ENCODE data around the gene TMTC2. TPM values are rescaled to one million over a fixed set of nuclear protein-coding genes. Genes with fewer than 3 reads are reported as not detected.

Gene TMTC2
- polyA plus RNA-seq, 4 donors, result 1.1 to 5.6 (median 2.7) TPM

GRCh38 chr12:83042441-83043200 lies 355.9 kb downstream of the TMTC2 start:
- H3K36me3 ChIP-seq (ENCODE audit: control insufficient read depth in 3 of 3, insufficient read depth in 2 of 3, low read depth in 1 of 3, low read length in 3 of 3), result no peaks in the 10 kb centered on the region
- H3K4me1 ChIP-seq (ENCODE audit: control insufficient read depth in 3 of 3, insufficient read depth in 2 of 3, low read depth in 1 of 3, low read length in 2 of 3), result no peaks in the 10 kb centered on the region
- H3K9me3 ChIP-seq (ENCODE audit: control insufficient read depth in 2 of 2, insufficient read depth in 1 of 2, low read depth in 1 of 2, low read length in 1 of 2), result no peaks in the 10 kb centered on the region
- no peak overlapping the region for H3K4me3 ChIP-seq (ENCODE audit: low read depth in 1 of 3, low read length in 3 of 3)
- no peak for DNase-seq
- no peaks in the 10 kb centered on the region for H3K27me3 ChIP-seq (ENCODE audit: control insufficient read depth in 3 of 3, insufficient read depth in 3 of 3, low read length in 3 of 3)
- no peak for FAIRE-seq
- WGBS, 3 donors, result 64 to 90% (median 72%) methylated on average over 9 of the region's 9 CpGs
- H3K27ac ChIP-seq (ENCODE audit: low read depth in 1 of 3, low read length in 2 of 3), result no peak overlapping the region

GRCh38 chr12:83044736-83045135 lies 358.0 kb downstream of the TMTC2 start:
- Histone ChIP-seq H3K36me3 (ENCODE audit: control insufficient read depth in 3 of 3, insufficient read depth in 2 of 3, low read depth in 1 of 3, low read length in 3 of 3) (no peaks in the 10 kb centered on the region), H3K4me3 (ENCODE audit: low read depth in 1 of 3, low read length in 3 of 3) (no peak overlapping the region), H3K27ac (ENCODE audit: low read depth in 1 of 3, low read length in 2 of 3) (no peak overlapping the region), H3K27me3 (ENCODE audit: control insufficient read depth in 3 of 3, insufficient read depth in 3 of 3, low read length in 3 of 3) (no peaks in the 10 kb centered on the region), H3K4me1 (ENCODE audit: control insufficient read depth in 3 of 3, insufficient read depth in 2 of 3, low read depth in 1 of 3, low read length in 2 of 3) (no peaks in the 10 kb centered on the region), H3K9me3 (ENCODE audit: control insufficient read depth in 2 of 2, insufficient read depth in 1 of 2, low read depth in 1 of 2, low read length in 1 of 2) (no peaks in the 10 kb centered on the region)
- DNase-seq, result no peak
- FAIRE-seq, result no peak
- 72 to 82% (median 79%) methylated on average over 1 of the region's 1 CpG for WGBS, 3 donors

GRCh38 chr12:83046019-83046418 lies 359.3 kb downstream of the TMTC2 start:
- FAIRE-seq (no peak), DNase-seq (no peak)
- Histone ChIP-seq H3K36me3 (ENCODE audit: control insufficient read depth in 3 of 3, insufficient read depth in 2 of 3, low read depth in 1 of 3, low read length in 3 of 3) (no peaks in the 10 kb centered on the region), H3K4me3 (ENCODE audit: low read depth in 1 of 3, low read length in 3 of 3) (no peak overlapping the region), H3K27me3 (ENCODE audit: control insufficient read depth in 3 of 3, insufficient read depth in 3 of 3, low read length in 3 of 3) (no peaks in the 10 kb centered on the region), H3K4me1 (ENCODE audit: control insufficient read depth in 3 of 3, insufficient read depth in 2 of 3, low read depth in 1 of 3, low read length in 2 of 3) (no peaks in the 10 kb centered on the region), H3K9me3 (ENCODE audit: control insufficient read depth in 2 of 2, insufficient read depth in 1 of 2, low read depth in 1 of 2, low read length in 1 of 2) (no peaks in the 10 kb centered on the region), H3K27ac (ENCODE audit: low read depth in 1 of 3, low read length in 2 of 3) (no peak overlapping the region)
- 88 to 94% (median 91%) methylated on average over 5 of the region's 5 CpGs for WGBS, 3 donors

- no peak overlapping the region for H3K27ac ChIP-seq (ENCODE audit: low read depth in 1 of 3, low read length in 2 of 3)
- no peaks in the 10 kb centered on the region for H3K4me1 ChIP-seq (ENCODE audit: control insufficient read depth in 3 of 3, insufficient read depth in 2 of 3, low read depth in 1 of 3, low read length in 2 of 3)
- H3K27me3 ChIP-seq (ENCODE audit: control insufficient read depth in 3 of 3, insufficient read depth in 3 of 3, low read length in 3 of 3), result no peaks in the 10 kb centered on the region
- H3K4me3 ChIP-seq (ENCODE audit: low read depth in 1 of 3, low read length in 3 of 3), result no peak overlapping the region
- H3K36me3 ChIP-seq (ENCODE audit: control insufficient read depth in 3 of 3, insufficient read depth in 2 of 3, low read depth in 1 of 3, low read length in 3 of 3), result no peaks in the 10 kb centered on the region
- H3K9me3 ChIP-seq (ENCODE audit: control insufficient read depth in 2 of 2, insufficient read depth in 1 of 2, low read depth in 1 of 2, low read length in 1 of 2), result no peaks in the 10 kb centered on the region
- 89 to 92% (median 89%) methylated on average over 5 of the region's 5 CpGs for WGBS, 3 donors
- DNase-seq (no peak), FAIRE-seq (no peak)
Observed at GRCh38 chr12:83049306-83049705, 362.6 kb downstream of the TMTC2 start.

GRCh38 chr12:83052890-83053541 lies 366.3 kb downstream of the TMTC2 start:
- Histone ChIP-seq H3K36me3 (ENCODE audit: control insufficient read depth in 3 of 3, insufficient read depth in 2 of 3, low read depth in 1 of 3, low read length in 3 of 3) (no peaks in the 10 kb centered on the region), H3K9me3 (ENCODE audit: control insufficient read depth in 2 of 2, insufficient read depth in 1 of 2, low read depth in 1 of 2, low read length in 1 of 2) (no peaks in the 10 kb centered on the region), H3K27ac (ENCODE audit: low read depth in 1 of 3, low read length in 2 of 3) (no peak overlapping the region), H3K4me1 (ENCODE audit: control insufficient read depth in 3 of 3, insufficient read depth in 2 of 3, low read depth in 1 of 3, low read length in 2 of 3) (no peaks in the 10 kb centered on the region), H3K4me3 (ENCODE audit: low read depth in 1 of 3, low read length in 3 of 3) (no peak overlapping the region), H3K27me3 (ENCODE audit: control insufficient read depth in 3 of 3, insufficient read depth in 3 of 3, low read length in 3 of 3) (no peaks in the 10 kb centered on the region)
- no peak for FAIRE-seq
- WGBS, 3 donors, result 77 to 85% (median 82%) methylated on average over 4 of the region's 4 CpGs
- DNase-seq, result no peak

- Histone ChIP-seq H3K27ac (ENCODE audit: low read depth in 1 of 3, low read length in 2 of 3) (no peak overlapping the region), H3K27me3 (ENCODE audit: control insufficient read depth in 3 of 3, insufficient read depth in 3 of 3, low read length in 3 of 3) (no peaks in the 10 kb centered on the region), H3K4me3 (ENCODE audit: low read depth in 1 of 3, low read length in 3 of 3) (no peak overlapping the region), H3K4me1 (ENCODE audit: control insufficient read depth in 3 of 3, insufficient read depth in 2 of 3, low read depth in 1 of 3, low read length in 2 of 3) (no peaks in the 10 kb centered on the region), H3K9me3 (ENCODE audit: control insufficient read depth in 2 of 2, insufficient read depth in 1 of 2, low read depth in 1 of 2, low read length in 1 of 2) (no peaks in the 10 kb centered on the region), H3K36me3 (ENCODE audit: control insufficient read depth in 3 of 3, insufficient read depth in 2 of 3, low read depth in 1 of 3, low read length in 3 of 3) (no peaks in the 10 kb centered on the region)
- DNase-seq, result no peak
- FAIRE-seq, result no peak
- WGBS, 3 donors, result 71 to 90% (median 86%) methylated on average over 1 of the region's 1 CpG
Observed at GRCh38 chr12:83057436-83057835, 370.7 kb downstream of the TMTC2 start.

- 70 to 88% (median 79%) methylated on average over 6 of the region's 6 CpGs for WGBS, 3 donors
- no peaks in the 10 kb centered on the region for H3K36me3 ChIP-seq (ENCODE audit: control insufficient read depth in 3 of 3, insufficient read depth in 2 of 3, low read depth in 1 of 3, low read length in 3 of 3)
- DNase-seq, result no peak
- H3K27me3 ChIP-seq (ENCODE audit: control insufficient read depth in 3 of 3, insufficient read depth in 3 of 3, low read length in 3 of 3), result no peaks in the 10 kb centered on the region
- no peaks in the 10 kb centered on the region for H3K4me1 ChIP-seq (ENCODE audit: control insufficient read depth in 3 of 3, insufficient read depth in 2 of 3, low read depth in 1 of 3, low read length in 2 of 3)
- FAIRE-seq, result no peak
- no peak overlapping the region for H3K4me3 ChIP-seq (ENCODE audit: low read depth in 1 of 3, low read length in 3 of 3)
- no peak overlapping the region for H3K27ac ChIP-seq (ENCODE audit: low read depth in 1 of 3, low read length in 2 of 3)
- H3K9me3 ChIP-seq (ENCODE audit: control insufficient read depth in 2 of 2, insufficient read depth in 1 of 2, low read depth in 1 of 2, low read length in 1 of 2), result no peaks in the 10 kb centered on the region
Observed at GRCh38 chr12:83059107-83059506, 372.4 kb downstream of the TMTC2 start.

- Histone ChIP-seq H3K36me3 (ENCODE audit: control insufficient read depth in 3 of 3, insufficient read depth in 2 of 3, low read depth in 1 of 3, low read length in 3 of 3) (no peaks in the 10 kb centered on the region), H3K4me3 (ENCODE audit: low read depth in 1 of 3, low read length in 3 of 3) (no peak overlapping the region), H3K4me1 (ENCODE audit: control insufficient read depth in 3 of 3, insufficient read depth in 2 of 3, low read depth in 1 of 3, low read length in 2 of 3) (no peaks in the 10 kb centered on the region), H3K27ac (ENCODE audit: low read depth in 1 of 3, low read length in 2 of 3) (no peak overlapping the region), H3K9me3 (ENCODE audit: control insufficient read depth in 2 of 2, insufficient read depth in 1 of 2, low read depth in 1 of 2, low read length in 1 of 2) (no peaks in the 10 kb centered on the region), H3K27me3 (ENCODE audit: control insufficient read depth in 3 of 3, insufficient read depth in 3 of 3, low read length in 3 of 3) (no peaks in the 10 kb centered on the region)
- no peak for FAIRE-seq
- 81 to 89% (median 89%) methylated on average over 1 of the region's 1 CpG for WGBS, 3 donors
- DNase-seq, result no peak
Observed at GRCh38 chr12:83065562-83065961, 378.9 kb downstream of the TMTC2 start.

GRCh38 chr12:83067981-83068380 lies 381.3 kb downstream of the TMTC2 start:
- Histone ChIP-seq H3K4me1 (ENCODE audit: control insufficient read depth in 3 of 3, insufficient read depth in 2 of 3, low read depth in 1 of 3, low read length in 2 of 3) (no peaks in the 10 kb centered on the region), H3K27ac (ENCODE audit: low read depth in 1 of 3, low read length in 2 of 3) (no peak overlapping the region), H3K36me3 (ENCODE audit: control insufficient read depth in 3 of 3, insufficient read depth in 2 of 3, low read depth in 1 of 3, low read length in 3 of 3) (no peaks in the 10 kb centered on the region), H3K9me3 (ENCODE audit: control insufficient read depth in 2 of 2, insufficient read depth in 1 of 2, low read depth in 1 of 2, low read length in 1 of 2) (no peaks in the 10 kb centered on the region), H3K27me3 (ENCODE audit: control insufficient read depth in 3 of 3, insufficient read depth in 3 of 3, low read length in 3 of 3) (no peaks in the 10 kb centered on the region), H3K4me3 (ENCODE audit: low read depth in 1 of 3, low read length in 3 of 3) (no peak overlapping the region)
- FAIRE-seq (no peak), DNase-seq (no peak)

Measured in small intestine (tissue), 7 donors.